H1 (cell line): ENCODE results near the gene ZNF407. TPM values are rescaled to one million over a fixed set of nuclear protein-coding genes. Genes with fewer than 3 reads are reported as not detected.

Source experiments
- CTCF ChIA-PET: fragments of 300-600 bp; sonication (Branson Sonifier 250); formaldehyde crosslinking; loops from one replicate; lab custom pipeline; 2021; ENCODE audit not compliant: partially characterized antibody; lab: Charles Lee
- POLR2A ChIA-PET: fragments of 300-600 bp; sonication (Branson Sonifier 250); formaldehyde crosslinking; loops from one replicate; lab custom pipeline; 2021; ENCODE audit warnings: inconsistent platforms; ENCODE audit not compliant: partially characterized antibody; lab: Charles Lee
- DNase-seq, 2 experiments: peaks; one replicate each; pipeline versions ENCODE4 v3.0.0 to v3.0.0-alpha.2; 2010 to 2022; ENCODE audit warnings: low spot score in 2 of 2, low read depth in 1 of 2, mixed read lengths in 1 of 2
- FAIRE-seq: peaks from 2 replicates; lab custom pipeline; 2011; peaks lifted over from hg19 to GRCh38; lab: Jason Lieb, UNC
- H2AFZ ChIP-seq: 2 replicates; pipeline ENCODE4 v1.8.1; 2012; ENCODE audit warnings: low read length, inconsistent platforms
- H2AK5ac ChIP-seq: 2 replicates; pipeline ENCODE4 v1.6.1; 2013; ENCODE audit warnings: low read depth, low read length
- H2BK120ac ChIP-seq: replicated peaks from 2 replicates; pipeline ENCODE3; 2013; ENCODE audit warnings: low read depth, low read length, inconsistent platforms
- H2BK12ac ChIP-seq: 2 replicates; pipeline ENCODE4 v1.6.1; 2013; ENCODE audit warnings: low read depth, low read length
- H2BK15ac ChIP-seq: 2 replicates; pipeline ENCODE4 v1.6.1; 2013; ENCODE audit warnings: low read length
- H2BK20ac ChIP-seq: 2 replicates; pipeline ENCODE4 v1.6.1; 2013; ENCODE audit warnings: low read length
- H2BK5ac ChIP-seq: 2 replicates; pipeline ENCODE4 v1.6.1; 2013; ENCODE audit warnings: low read depth, low read length
- H3K14ac ChIP-seq: 2 replicates; pipeline ENCODE4 v1.6.1; 2013; ENCODE audit warnings: inconsistent platforms; ENCODE audit not compliant: insufficient read length
- H3K18ac ChIP-seq: 2 replicates; pipeline ENCODE4 v1.6.1; 2013; ENCODE audit warnings: low read length; ENCODE audit errors: extremely low read depth
- H3K23ac ChIP-seq: 2 replicates; pipeline ENCODE4 v1.6.1; 2013; ENCODE audit warnings: inconsistent platforms; ENCODE audit not compliant: insufficient read length
- H3K23me2 ChIP-seq: 2 replicates; pipeline ENCODE4 v1.6.1; 2013; ENCODE audit warnings: low read depth, low read length
- H3K27ac ChIP-seq: 2 replicates; pipeline ENCODE4 v1.6.1; 2011; ENCODE audit warnings: low read depth, low read length, inconsistent platforms
- H3K27me3 ChIP-seq, 4 experiments: replicated peaks in 1 of 4; 1 replicate in 1 of 4; 2 replicates in 3 of 4; pipeline versions ENCODE4 v1.6.1 to v1.8.1; 2011 to 2013; ENCODE audit warnings: low read length in 3 of 4, mild to moderate bottlenecking in 3 of 4, inconsistent platforms in 2 of 4, mixed read lengths in 2 of 4, moderate library complexity in 1 of 4; ENCODE audit not compliant: control insufficient read depth in 3 of 4, insufficient read depth in 3 of 4; ENCODE audit errors: extremely low read depth in 1 of 4
- H3K36me3 ChIP-seq, 4 experiments: 2 replicates each; pipeline versions ENCODE4 v1.6.1 to v1.8.1; 2011 to 2013; ENCODE audit warnings: mild to moderate bottlenecking in 4 of 4, low read length in 3 of 4, moderate library complexity in 2 of 4, control low read depth in 1 of 4, inconsistent platforms in 1 of 4; ENCODE audit not compliant: insufficient read depth in 4 of 4, control insufficient read depth in 2 of 4
- H3K4ac ChIP-seq: replicated peaks from 2 replicates; pipeline ENCODE3; 2013; ENCODE audit warnings: low read length, low read depth, mixed read lengths, inconsistent platforms; ENCODE audit not compliant: insufficient read length
- H3K4me1 ChIP-seq, 4 experiments: replicated peaks in 1 of 4; 1 replicate in 1 of 4; 2 replicates in 3 of 4; pipeline versions ENCODE4 v1.6.1 to v1.8.1; 2011 to 2013; ENCODE audit warnings: low read length in 3 of 4, inconsistent platforms in 2 of 4, mixed read lengths in 1 of 4; ENCODE audit not compliant: insufficient read depth in 4 of 4, control insufficient read depth in 3 of 4
- H3K4me2 ChIP-seq, 2 experiments: 2 replicates each; pipeline versions ENCODE4 v1.6.1 to v1.8.1; 2011 to 2013; ENCODE audit warnings: low read depth in 2 of 2, low read length in 2 of 2, control low read depth in 1 of 2, inconsistent platforms in 1 of 2, mild to moderate bottlenecking in 1 of 2; ENCODE audit not compliant: insufficient read depth in 1 of 2
- H3K4me3 ChIP-seq, 4 experiments: fragments of 200-600, 300-600 bp in 1 of 4; sonication (generic), shearing (Covaris generic), sonication (Bioruptor Twin) in 1 of 4; 2 replicates each; pipeline versions ENCODE4 v1.5.1 to v1.8.1; 2011 to 2016; ENCODE audit warnings: low read length in 4 of 4, low read depth in 3 of 4, control low read depth in 2 of 4, inconsistent platforms in 2 of 4, mild to moderate bottlenecking in 2 of 4, mixed read lengths in 1 of 4, moderate library complexity in 1 of 4; ENCODE audit not compliant: insufficient read depth in 2 of 4; ENCODE audit errors: extremely low read depth in 1 of 4
- H3K56ac ChIP-seq: replicated peaks from 2 replicates; pipeline ENCODE3; 2013; ENCODE audit warnings: low read depth, mild to moderate bottlenecking, mixed read lengths, low read length, inconsistent platforms; ENCODE audit not compliant: insufficient read length
- H3K79me1 ChIP-seq: 2 replicates; pipeline ENCODE4 v1.6.1; 2013; ENCODE audit warnings: low read depth, low read length, control low read depth
- H3K79me2 ChIP-seq, 2 experiments: 2 replicates each; pipeline versions ENCODE4 v1.6.1 to v1.8.1; 2012 to 2013; ENCODE audit warnings: low read length in 2 of 2, mild to moderate bottlenecking in 2 of 2, inconsistent platforms in 1 of 2; ENCODE audit not compliant: insufficient read depth in 2 of 2, control insufficient read depth in 1 of 2
- H3K9ac ChIP-seq, 4 experiments: replicated peaks in 1 of 4; 1 replicate in 1 of 4; 2 replicates in 3 of 4; pipeline versions ENCODE4 v1.6.1 to v1.8.1; 2011 to 2013; ENCODE audit warnings: low read depth in 3 of 4, low read length in 3 of 4, control low read depth in 2 of 4, mild to moderate bottlenecking in 2 of 4, moderate library complexity in 2 of 4, inconsistent platforms in 1 of 4; ENCODE audit errors: extremely low read depth in 1 of 4
- H3K9me3 ChIP-seq, 2 experiments: 2 replicates each; pipeline versions ENCODE4 v1.6.1 to v1.8.1; 2012 to 2013; ENCODE audit warnings: mild to moderate bottlenecking in 2 of 2, moderate library complexity in 2 of 2, control low read depth in 1 of 2, inconsistent platforms in 1 of 2, low read depth in 1 of 2, low read length in 1 of 2, mixed read lengths in 1 of 2; ENCODE audit not compliant: insufficient read depth in 2 of 2
- H4K20me1 ChIP-seq, 2 experiments: replicated peaks in 1 of 2; 2 replicates each; pipeline versions ENCODE3 to v1.8.1; 2011 to 2013; ENCODE audit warnings: inconsistent platforms in 2 of 2, low read length in 2 of 2, mild to moderate bottlenecking in 1 of 2; ENCODE audit not compliant: insufficient read depth in 2 of 2, control insufficient read depth in 1 of 2
- H4K5ac ChIP-seq: 2 replicates; pipeline ENCODE4 v1.6.1; 2013; ENCODE audit warnings: low read length, low read depth, mixed read lengths, inconsistent platforms; ENCODE audit not compliant: insufficient read length
- H4K8ac ChIP-seq: 2 replicates; pipeline ENCODE4 v1.8.0; 2013; ENCODE audit warnings: mild to moderate bottlenecking, moderate library complexity, low read length, inconsistent platforms; ENCODE audit not compliant: insufficient read depth; ENCODE audit errors: extremely low read depth
- H4K91ac ChIP-seq: replicated peaks from 2 replicates; pipeline ENCODE3; 2013; ENCODE audit warnings: low read length, mixed read lengths, inconsistent platforms; ENCODE audit not compliant: insufficient read length
- CREB1 ChIP-seq: IDR thresholded peaks from 2 replicates; pipeline ENCODE4 v1.6.1; 2012; ENCODE audit warnings: inconsistent platforms
- POLR2AphosphoS5 ChIP-seq: IDR thresholded peaks from 2 replicates; pipeline ENCODE4 v1.6.1; 2011; ENCODE audit warnings: low read depth, low read length
- SIRT6 ChIP-seq: IDR thresholded peaks from one replicate; pipeline ENCODE4 v1.7.1; 2012; ENCODE audit warnings: low read length, inconsistent platforms
- SIX5 ChIP-seq: IDR thresholded peaks from 2 replicates; pipeline ENCODE4 v1.6.1; 2011; ENCODE audit warnings: mild to moderate bottlenecking, low read depth, low read length
- TAF1 ChIP-seq: IDR thresholded peaks from 2 replicates; pipeline ENCODE4 v1.6.1; 2011; ENCODE audit warnings: mild to moderate bottlenecking, low read depth, low read length
- WGBS, 2 experiments: shearing (Covaris generic) in 1 of 2; methylation state at CpG; one replicate each; pipeline versions ENCODE4 v1.1.6 to v1.1.7; 2013 to 2015; ENCODE audit warnings: low lambda C conversion rate in 2 of 2, mixed read lengths in 2 of 2, inconsistent platforms in 1 of 2, low coverage in 1 of 2, missing lambda C conversion rate in 1 of 2; ENCODE audit not compliant: insufficient replicate concordance in 2 of 2, insufficient coverage in 1 of 2, insufficient read length in 1 of 2; ENCODE audit errors: extremely low coverage in 1 of 2, missing lambda C conversion rate in 1 of 2; 5-methylcytosine and 5-hydroxymethylcytosine counted together
- polyA plus RNA-seq, 7 experiments: library from polyadenylated mRNA; depleted of rRNA in 3 of 7; stranded (reverse) in 5 of 7; unstranded in 2 of 7; fragments of >200 nt in 5 of 7; fragments of 200-250 nt in 2 of 7; gene quantifications; 1 replicate in 5 of 7; 2 replicates in 1 of 7; 4 replicates in 1 of 7; pipeline versions ENCODE4 v1.2.1 to v1.2.3, GENCODE V29; 2011 to 2013; ENCODE audit warnings: missing spikeins in 2 of 7, mixed read lengths in 2 of 7
- total RNA-seq: library from RNA; stranded (reverse); fragmentation: NEBNext Ultra II Directional; extraction: Animal tissue kit (Norgen Biotek cat#: 25700); gene quantifications from 2 replicates; pipeline ENCODE4 v1.2.1, GENCODE V29; 2021

Gene ZNF407
- total and polyA plus RNA-seq, 2 of the 8 experiments (the other 6 are each of a cell fraction or from before 2014, with no cell fraction given), result 1.5 to 6.8 TPM

- H3K9ac ChIP-seq, result no peak overlapping the region
- no peak overlapping the region for H3K18ac ChIP-seq
- no peaks in the 10 kb centered on the region for H3K79me2 ChIP-seq
- H3K23ac ChIP-seq, result no peak overlapping the region
- FAIRE-seq, result no peak
- no peak overlapping the region for H3K4ac ChIP-seq
- no peak overlapping the region for H3K27ac ChIP-seq
- no peaks in the 10 kb centered on the region for H3K27me3 ChIP-seq
- no peak overlapping the region for H4K8ac ChIP-seq
- H2AFZ ChIP-seq, result no peak overlapping the region
- no peak overlapping the region for H2AK5ac ChIP-seq
- no peak overlapping the region for H2BK12ac ChIP-seq
- H3K79me1 ChIP-seq, result no peaks in the 10 kb centered on the region
- peak overlapping the region in 1 of 4 experiments; percentile 39; a peak in 1 of 8 replicates for H3K4me3 ChIP-seq
- TF ChIP-seq SIX5 (no peak), CREB1 (no peak), TAF1 (no peak), POLR2AphosphoS5 (no peak), SIRT6 (no peak)
- CTCF ChIA-PET, result no interaction called here
- no peaks in the 10 kb centered on the region for H3K36me3 ChIP-seq
- no peak for DNase-seq
- no peak overlapping the region for H3K56ac ChIP-seq
- H3K4me2 ChIP-seq, result peak overlapping the region in 1 of 2 experiments; percentile 31; a peak in 1 of 4 replicates
- H2BK5ac ChIP-seq, result no peak overlapping the region
- no peak overlapping the region for H3K14ac ChIP-seq
- no peaks in the 10 kb centered on the region for H3K9me3 ChIP-seq
- H3K4me1 ChIP-seq, result peaks cover 0 to 18% (median 4%) of the 10 kb centered on the region in 4 experiments; a peak in 4 of 7 replicates
- POLR2A ChIA-PET, result no interaction called here
- H2BK15ac ChIP-seq, result no peak overlapping the region
- no peaks in the 10 kb centered on the region for H3K23me2 ChIP-seq
- no peak overlapping the region for H4K91ac ChIP-seq
- no peak overlapping the region for H4K5ac ChIP-seq
- no peaks in the 10 kb centered on the region for H4K20me1 ChIP-seq
- 59% methylated on average over 2 of the region's 2 CpGs; no CpG with 5 or more reads in 1 of the 2 experiments for WGBS, 2 experiments
- no peak overlapping the region for H2BK20ac ChIP-seq
- no peak overlapping the region for H2BK120ac ChIP-seq
These were observed 201.9 kb downstream of the ZNF407 start for GRCh38 chr18:74799542-74799941.
